GM18858 (cell line): ENCODE measurements around the gene PCDH1.

Experiments used
- ATAC-seq: cut with Tn5 transposase; IDR thresholded peaks from one replicate; pipeline ENCODE4 v1.9.1; 2021; ENCODE audit not compliant: unreplicated experiment

The PCDH1 gene

DNA sequence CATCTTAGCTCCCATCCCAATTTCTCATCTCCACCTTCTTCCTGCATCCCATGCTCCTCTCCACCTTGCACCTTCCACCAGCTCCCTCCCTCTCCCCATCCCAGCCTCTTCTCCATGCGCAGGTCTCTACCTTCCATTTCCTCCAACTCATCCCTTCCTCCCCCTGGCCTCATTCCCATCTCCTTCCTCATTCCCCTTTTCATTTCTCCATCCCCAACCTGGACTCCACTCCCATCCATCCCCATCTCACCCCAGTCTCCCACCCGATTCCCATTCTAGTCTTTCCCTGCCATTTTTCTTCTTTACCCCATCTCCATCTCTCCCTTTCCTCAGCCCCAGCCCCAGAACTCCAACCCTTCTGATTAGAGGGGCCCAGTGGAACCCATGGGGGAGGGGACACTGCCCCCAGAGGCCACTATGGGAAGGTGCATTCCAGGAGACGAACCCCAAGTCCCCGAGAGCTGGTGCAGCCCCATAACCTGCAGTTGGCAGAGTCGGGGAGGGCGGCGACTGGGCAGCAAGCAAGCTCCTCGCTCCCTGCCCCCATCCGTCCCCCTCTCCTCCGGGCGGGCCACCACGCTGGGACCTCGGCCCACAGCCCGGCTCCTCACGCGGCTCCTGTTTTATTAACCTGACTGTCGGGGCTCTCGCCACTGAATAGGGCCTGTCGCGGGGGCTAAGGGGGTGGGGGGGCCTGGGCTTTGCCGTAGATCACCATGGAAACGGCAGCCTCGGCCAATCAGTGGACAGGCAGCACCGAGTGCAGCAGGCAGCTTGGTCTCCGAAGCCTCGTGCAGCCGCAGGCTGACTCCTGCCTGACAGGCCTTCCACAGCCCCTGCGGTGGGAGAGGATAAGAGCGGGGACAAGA lies 66.7 kb downstream of the PCDH1 start:
- no peak for ATAC-seq

DNA sequence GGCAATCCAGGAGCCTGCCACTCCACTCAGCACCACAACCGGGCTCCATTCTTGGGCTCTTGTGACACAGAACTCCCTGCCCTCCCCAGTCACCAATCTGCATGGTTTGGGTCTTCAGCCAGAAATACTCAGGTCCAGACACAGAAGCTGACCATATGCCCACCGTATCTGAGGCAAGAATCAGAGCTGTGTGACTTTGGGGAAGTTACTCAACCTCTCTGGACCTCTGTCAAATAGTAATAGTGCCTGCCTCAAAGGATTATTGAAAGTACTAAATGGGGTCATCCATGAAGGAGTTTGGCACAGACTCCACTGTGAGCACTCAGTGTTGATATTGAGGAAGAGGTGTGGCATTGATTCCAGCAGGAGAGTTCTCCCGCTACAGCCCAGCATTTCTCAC lies 67.5 kb downstream of the PCDH1 start:
- no peak for ATAC-seq

GRCh38 chr5:141809380-141810096 lies 68.7 kb downstream of the PCDH1 start:
- no peak for ATAC-seq

- no peak for ATAC-seq
Measured at GRCh38 chr5:141808857-141809256, 69.4 kb downstream of the PCDH1 start.

GRCh38 chr5:141807732-141808131 lies 70.5 kb downstream of the PCDH1 start:
- no peak for ATAC-seq

DNA sequence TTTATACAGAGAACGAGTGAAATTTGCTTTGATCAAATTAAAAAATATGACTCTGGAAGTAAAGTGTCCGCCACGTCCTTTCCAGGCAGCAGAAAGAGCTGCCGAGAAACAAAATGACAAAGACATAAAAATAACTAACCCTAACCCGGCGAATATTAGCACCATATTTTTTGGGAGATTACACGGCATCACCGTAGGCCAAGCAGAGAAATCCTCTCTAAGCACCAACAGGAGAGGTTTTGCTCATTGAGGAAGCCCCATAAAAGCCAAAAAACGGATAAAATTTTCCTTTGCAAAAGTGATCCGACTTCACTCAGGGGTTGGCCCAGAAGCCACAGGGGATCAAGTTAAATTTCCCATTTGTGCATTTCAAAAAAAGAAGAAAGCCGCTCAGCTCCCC lies 70.9 kb downstream of the PCDH1 start:
- ATAC-seq = no peak

DNA sequence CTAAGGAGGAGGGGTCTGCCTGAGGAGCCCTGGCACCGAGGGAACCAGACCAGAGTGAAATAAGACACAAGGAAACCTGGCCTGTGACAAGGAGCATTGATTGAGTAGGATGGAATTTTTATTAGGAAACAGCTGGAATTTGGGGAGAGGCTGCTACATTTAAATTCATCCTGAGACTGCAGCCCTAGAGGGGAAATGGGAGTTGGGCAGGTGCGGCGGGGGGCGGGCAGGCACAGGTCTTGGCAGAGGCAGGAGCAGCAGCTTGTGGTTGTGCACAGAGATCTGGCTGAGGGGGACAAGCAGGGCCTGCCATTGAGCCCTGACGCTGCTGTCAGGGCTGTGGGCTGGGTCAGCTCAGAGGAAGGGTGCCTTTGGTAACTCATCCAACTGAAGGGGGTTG lies 71.6 kb downstream of the PCDH1 start:
- ATAC-seq = no peak

GRCh38 chr5:141805874-141806595 lies 72.2 kb downstream of the PCDH1 start:
- no peak for ATAC-seq

- no peak for ATAC-seq
Measured at GRCh38 chr5:141804475-141804874, 73.7 kb downstream of the PCDH1 start.
